Measurements from ENCODE around the gene IGF2BP3. TPM values are rescaled to one million over a fixed set of nuclear protein-coding genes. Genes with fewer than 3 reads are reported as not detected.

Gene IGF2BP3
- total RNA-seq, 1 experiment from 2014 or later, result 80.2 TPM

GRCh38 chr7:23298141-23298881 lies 172.0 kb downstream of the IGF2BP3 start:
- Histone ChIP-seq H3K27ac (ENCODE audit: low read length) (peak overlapping the region; percentile 97), H3K36me3 (ENCODE audit: control insufficient read depth, insufficient read depth, low read length) (peaks cover 3% of the 10 kb centered on the region; the same call in 1 of the 2 replicates), H3K27me3 (ENCODE audit: control insufficient read depth, insufficient read depth, low read length) (no peaks in the 10 kb centered on the region), H3K4me1 (ENCODE audit: control insufficient read depth, insufficient read depth, low read length) (peaks cover 19% of the 10 kb centered on the region), H3K4me3 (ENCODE audit: low read depth in 2 of 2, low read length in 2 of 2) (peak overlapping the region; percentile 76 to 99), H3K9me3 (ENCODE audit: control insufficient read depth, insufficient read depth, low read depth, low read length) (no peaks in the 10 kb centered on the region)
- BruUV-seq (replicated peaks), result no TSS peak
- intact Hi-C loops (cut with micrococcal nuclease; ENCODE audit: unreplicated experiment) (no loop called here), in situ Hi-C loops (cut with HindIII; ENCODE audit: low pct_unique_long_range_greater_than_20kb, low sequenced_read_pairs) (no loop called here)
- CTCF ChIA-PET, result no interaction called here
- POLR2A ChIA-PET, result interaction anchor here (0.5 to 1.0 kb wide), 4 partner anchors 8 to 318 kb away, joined by 3 to 6 read pairs (median 4); no protein-coding TSS in a partner anchor
- no peak for TF ChIP-seq REST (IDR thresholded peaks at IDR 0.05; ENCODE audit: insufficient read depth in 1 of 2, low read depth in 2 of 2, low read length in 1 of 2)
- no peak for TF ChIP-seq POLR2AphosphoS5 (IDR thresholded peaks at IDR 0.05; ENCODE audit: low read depth, low read length)
- TF ChIP-seq SIN3A (IDR thresholded peaks at IDR 0.05; ENCODE audit: borderline replicate concordance, insufficient read depth, low read depth, low read length), result no peak
- TF ChIP-seq CTCF (IDR thresholded peaks at IDR 0.05), result no peak
- TF ChIP-seq TCF7L2 (IDR thresholded peaks at IDR 0.05; ENCODE audit: low read depth, low read length), result no peak
- DNase-seq (ENCODE audit: low read depth, low spot score), result no peak
- peak; percentile 53 for ATAC-seq

- H3K27ac ChIP-seq (ENCODE audit: low read length), result peak overlapping the region; percentile 12; the same call in 1 of the 2 replicates
- TF ChIP-seq REST (IDR thresholded peaks at IDR 0.05; ENCODE audit: insufficient read depth in 1 of 2, low read depth in 2 of 2, low read length in 1 of 2), result no peak
- no peak for TF ChIP-seq TCF7L2 (IDR thresholded peaks at IDR 0.05; ENCODE audit: low read depth, low read length)
- TF ChIP-seq POLR2AphosphoS5 (IDR thresholded peaks at IDR 0.05; ENCODE audit: low read depth, low read length), result no peak
- no peak for TF ChIP-seq CTCF (IDR thresholded peaks at IDR 0.05)
- TF ChIP-seq SIN3A (IDR thresholded peaks at IDR 0.05; ENCODE audit: borderline replicate concordance, insufficient read depth, low read depth, low read length), result no peak
- no peak overlapping the region for H3K4me3 ChIP-seq (ENCODE audit: low read depth in 2 of 2, low read length in 2 of 2)
- in situ Hi-C loops (cut with HindIII; ENCODE audit: low pct_unique_long_range_greater_than_20kb, low sequenced_read_pairs), result no loop called here
- CTCF ChIA-PET, result interaction anchor here (0.7 kb wide), 1 partner anchor 17 kb away, joined by 3 read pairs; no protein-coding TSS in a partner anchor
- peaks cover 3% of the 10 kb centered on the region; the same call in 1 of the 2 replicates for H3K36me3 ChIP-seq (ENCODE audit: control insufficient read depth, insufficient read depth, low read length)
- POLR2A ChIA-PET, result no interaction called here
- intact Hi-C loops (cut with micrococcal nuclease; ENCODE audit: unreplicated experiment), result no loop called here
- DNase-seq (ENCODE audit: low read depth, low spot score) (no peak), ATAC-seq (no peak)
- H3K4me1 ChIP-seq (ENCODE audit: control insufficient read depth, insufficient read depth, low read length), result peaks cover 16% of the 10 kb centered on the region
- no peaks in the 10 kb centered on the region for H3K9me3 ChIP-seq (ENCODE audit: control insufficient read depth, insufficient read depth, low read depth, low read length)
- BruUV-seq (replicated peaks), result no TSS peak
- H3K27me3 ChIP-seq (ENCODE audit: control insufficient read depth, insufficient read depth, low read length), result no peaks in the 10 kb centered on the region
Measured at GRCh38 chr7:23295401-23295697, 174.9 kb downstream of the IGF2BP3 start.

Measured in Panc1 (cell line).